NCI-H82 treated with DMSO at 0.1 percent for 48 hours (cell line): ENCODE measurements around the gene ANKRD66.
"Not testable (repeated sequence)": the region's sequence is repeated elsewhere in the genome, so short reads cannot be mapped to it uniquely, and the experiment has no call there.

ENCODE experiments used
- DNase-seq: peaks from one replicate; lab custom pipeline; 2025; ENCODE audit not compliant: unreplicated experiment; lab: John Stamatoyannopoulos, UW

ANKRD66 gene

GRCh38 chr6:46746696-46747095, at the start of gene ANKRD66:
Gene ANKRD66 (plus strand): TSS chr6:46746933. CDS start chr6:46751949, 5,016 bp downstream.
- no peak for DNase-seq

- no peak for DNase-seq
Measured at GRCh38 chr6:46699970-46700369, 46.8 kb upstream of the ANKRD66 start.

- no peak for DNase-seq
Measured at GRCh38 chr6:46704562-46704961, 42.2 kb upstream of the ANKRD66 start.

GRCh38 chr6:46706464-46706863, 40.3 kb upstream of the ANKRD66 start:
- no peak for DNase-seq

GRCh38 chr6:46711491-46711890, 35.2 kb upstream of the ANKRD66 start:
- no peak for DNase-seq

GRCh38 chr6:46715141-46715540, 31.6 kb upstream of the ANKRD66 start:
- DNase-seq, result no peak

GRCh38 chr6:46719099-46719498, 27.6 kb upstream of the ANKRD66 start:
- DNase-seq, result no peak

- DNase-seq, result no peak
Measured at GRCh38 chr6:46720401-46720800, 26.3 kb upstream of the ANKRD66 start.

- no peak for DNase-seq
Measured at GRCh38 chr6:46729787-46730326, 16.9 kb upstream of the ANKRD66 start.

GRCh38 chr6:46730921-46731461, 15.7 kb upstream of the ANKRD66 start:
- DNase-seq, result no peak

GRCh38 chr6:46733341-46733801, 13.4 kb upstream of the ANKRD66 start:
- DNase-seq, result no peak

- DNase-seq, result no peak
Measured at GRCh38 chr6:46734867-46735719, 11.6 kb upstream of the ANKRD66 start, which contains the start of gene PLA2G7. Gene PLA2G7 (minus strand): TSS chr6:46735375. CDS start chr6:46722891, 12,484 bp downstream.

GRCh38 chr6:46735720-46736031, 11.1 kb upstream of the ANKRD66 start:
- DNase-seq, result no peak

GRCh38 chr6:46736906-46737305, 9.8 kb upstream of the ANKRD66 start:
- no peak for DNase-seq

- no peak for DNase-seq
Measured at GRCh38 chr6:46741482-46741881, 5.3 kb upstream of the ANKRD66 start.

- DNase-seq, result no peak
Measured at GRCh38 chr6:46741910-46742309, 4.8 kb upstream of the ANKRD66 start.

GRCh38 chr6:46743425-46744158, 3.1 kb upstream of the ANKRD66 start:
- DNase-seq, result no peak

- DNase-seq, result not testable (repeated sequence)
Measured at GRCh38 chr6:46744159-46744725, 2.5 kb upstream of the ANKRD66 start.

GRCh38 chr6:46745973-46746372, 760 bp upstream of the ANKRD66 start:
- no peak for DNase-seq

GRCh38 chr6:46748940-46749503, 2.3 kb downstream of the ANKRD66 start:
- DNase-seq, result no peak

GRCh38 chr6:46749731-46750130, 3.0 kb downstream of the ANKRD66 start:
- DNase-seq, result no peak
